GM19023 (cell line): ENCODE data around the gene TIMM17A.

Experiments used
- ATAC-seq: cut with Tn5 transposase; IDR thresholded peaks from one replicate; pipeline ENCODE4 v1.9.1; 2021; ENCODE audit warnings: mild to moderate bottlenecking, moderate library complexity; ENCODE audit not compliant: unreplicated experiment

TIMM17A gene

GRCh38 chr1:201982623-201983379, 27.5 kb downstream of the TIMM17A start, which contains the start of gene RNPEP:
Gene RNPEP (plus strand): TSS chr1:201982648. CDS start chr1:201982667, 19 bp downstream.
- ATAC-seq: peak; percentile 78

DNA sequence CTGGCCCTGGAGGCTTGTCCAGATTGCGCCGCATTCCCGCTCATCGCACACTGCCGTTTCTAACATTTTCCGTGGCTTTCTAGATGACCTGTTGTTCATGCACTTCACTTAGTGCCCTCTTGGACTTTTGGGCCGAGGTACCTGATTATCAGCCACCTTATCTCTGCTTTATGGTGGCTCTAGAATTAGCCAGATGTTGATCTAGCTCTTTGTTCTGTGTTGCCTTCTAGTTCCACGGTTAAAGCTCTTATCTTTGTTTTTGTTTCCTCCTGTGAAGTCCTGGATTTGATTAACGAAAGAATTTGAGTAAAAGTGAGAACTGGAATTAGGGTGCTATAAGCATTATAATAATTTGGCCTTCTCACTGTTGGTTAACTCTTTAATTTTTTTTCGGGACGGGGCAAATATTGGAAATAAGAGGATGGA, 28.1 kb downstream of the TIMM17A start:
- no peak for ATAC-seq

DNA sequence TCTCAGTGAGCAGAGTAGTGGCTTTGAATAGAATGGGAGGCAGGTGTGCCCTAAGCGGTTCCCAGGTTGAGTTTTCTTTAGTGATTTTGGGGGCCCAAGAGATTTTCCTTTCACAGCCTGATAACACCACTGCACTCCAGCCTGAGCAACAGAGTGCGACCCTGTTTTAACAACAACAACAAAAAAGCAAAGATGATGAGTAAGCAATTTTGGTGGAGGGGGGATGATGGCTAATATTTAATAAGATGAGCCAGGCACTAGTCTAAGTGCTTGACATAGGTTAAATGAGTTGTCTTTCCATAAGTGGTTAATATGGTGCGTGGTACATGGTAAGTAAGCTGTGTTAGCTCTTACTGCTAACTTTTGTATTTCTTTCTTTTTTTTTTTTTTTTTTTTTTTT, 29.1 kb downstream of the TIMM17A start:
- ATAC-seq: no peak

- ATAC-seq: no peak
These were observed 30.1 kb downstream of the TIMM17A start for GRCh38 chr1:201985355-201985754.

GRCh38 chr1:201988601-201989000, 33.3 kb downstream of the TIMM17A start:
- ATAC-seq: no peak

DNA sequence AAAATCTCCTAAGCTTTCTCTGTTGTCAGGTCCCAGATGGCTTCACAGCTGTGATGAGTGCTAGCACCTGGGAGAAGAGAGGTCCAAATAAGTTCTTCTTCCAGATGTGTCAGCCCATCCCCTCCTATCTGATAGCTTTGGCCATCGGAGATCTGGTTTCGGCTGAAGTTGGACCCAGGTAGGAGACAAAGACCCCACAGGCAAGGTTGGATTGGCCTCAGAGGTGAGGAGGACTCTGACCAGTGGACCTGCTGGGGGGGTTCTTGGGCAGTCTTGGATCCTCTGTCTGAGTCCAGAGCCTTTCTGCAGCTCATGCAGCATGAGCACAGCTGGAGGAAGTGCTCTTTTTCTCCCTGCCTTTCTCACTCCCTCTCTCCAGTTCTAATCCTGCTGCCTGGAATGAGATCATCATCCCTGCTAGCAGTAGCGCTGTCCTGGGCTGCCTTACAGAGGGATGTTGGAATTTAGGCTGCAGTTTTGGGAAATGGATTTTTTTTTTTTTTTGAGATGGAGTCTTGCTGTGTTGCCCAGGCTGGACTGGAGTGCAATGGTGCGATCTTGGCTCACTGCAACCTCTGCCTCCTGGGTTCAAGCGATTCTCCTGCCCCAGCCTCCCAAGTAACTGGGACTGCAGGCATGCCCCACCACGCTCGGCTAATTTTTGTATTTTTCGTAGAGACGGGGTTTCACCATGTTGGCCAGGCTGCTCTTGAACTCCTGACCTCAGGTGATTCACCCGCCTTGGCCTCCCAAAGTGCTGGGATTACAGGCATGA, 34.2 kb downstream of the TIMM17A start:
- no peak for ATAC-seq

- ATAC-seq: no peak
These were observed 35.1 kb downstream of the TIMM17A start for GRCh38 chr1:201990427-201990826.

- ATAC-seq: no peak
These were observed 44.4 kb downstream of the TIMM17A start for GRCh38 chr1:201999625-202000238.

GRCh38 chr1:202002507-202002906, 47.2 kb downstream of the TIMM17A start:
- no peak for ATAC-seq

- ATAC-seq: no peak
These were observed 49.4 kb downstream of the TIMM17A start for GRCh38 chr1:202004711-202005110.

GRCh38 chr1:202005958-202006357, 50.7 kb downstream of the TIMM17A start:
- no peak for ATAC-seq

GRCh38 chr1:202007304-202007703, 52.0 kb downstream of the TIMM17A start:
- ATAC-seq: no peak

DNA sequence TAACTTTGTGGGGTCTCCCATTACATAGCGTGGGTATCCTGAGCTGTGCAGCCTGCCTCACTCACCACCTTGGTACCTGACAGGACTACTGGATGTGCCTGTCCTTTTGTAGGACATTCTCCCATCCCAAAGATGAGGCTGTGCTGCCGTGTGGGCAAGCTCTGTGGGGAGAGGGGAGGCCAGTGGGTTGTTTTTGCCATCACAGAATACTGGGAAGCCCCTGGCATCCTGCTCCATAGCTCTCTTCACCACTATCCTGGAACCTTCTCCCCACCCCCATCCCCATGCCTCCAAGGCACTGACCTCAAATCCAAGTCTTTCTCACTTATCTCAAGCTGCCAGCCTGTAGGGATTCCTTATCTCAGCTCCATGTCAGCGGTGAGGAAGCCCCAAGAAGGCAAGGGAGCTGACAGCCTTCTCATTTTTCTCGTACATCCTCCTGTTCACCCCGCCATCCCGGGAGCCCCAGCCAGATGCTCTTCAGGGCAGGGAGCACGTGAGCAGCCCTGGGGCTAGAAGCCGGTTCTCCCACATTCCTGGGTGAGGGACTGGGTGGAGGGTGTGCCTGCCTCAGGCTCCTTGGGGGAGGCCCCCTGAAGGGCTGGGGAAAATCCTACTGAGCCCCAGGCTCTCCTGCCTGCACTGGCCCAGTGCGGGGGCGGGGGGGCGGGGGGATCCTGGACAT, 52.6 kb downstream of the TIMM17A start:
- no peak for ATAC-seq

GRCh38 chr1:202009326-202010179, 54.2 kb downstream of the TIMM17A start:
- peak; percentile 49 for ATAC-seq

DNA sequence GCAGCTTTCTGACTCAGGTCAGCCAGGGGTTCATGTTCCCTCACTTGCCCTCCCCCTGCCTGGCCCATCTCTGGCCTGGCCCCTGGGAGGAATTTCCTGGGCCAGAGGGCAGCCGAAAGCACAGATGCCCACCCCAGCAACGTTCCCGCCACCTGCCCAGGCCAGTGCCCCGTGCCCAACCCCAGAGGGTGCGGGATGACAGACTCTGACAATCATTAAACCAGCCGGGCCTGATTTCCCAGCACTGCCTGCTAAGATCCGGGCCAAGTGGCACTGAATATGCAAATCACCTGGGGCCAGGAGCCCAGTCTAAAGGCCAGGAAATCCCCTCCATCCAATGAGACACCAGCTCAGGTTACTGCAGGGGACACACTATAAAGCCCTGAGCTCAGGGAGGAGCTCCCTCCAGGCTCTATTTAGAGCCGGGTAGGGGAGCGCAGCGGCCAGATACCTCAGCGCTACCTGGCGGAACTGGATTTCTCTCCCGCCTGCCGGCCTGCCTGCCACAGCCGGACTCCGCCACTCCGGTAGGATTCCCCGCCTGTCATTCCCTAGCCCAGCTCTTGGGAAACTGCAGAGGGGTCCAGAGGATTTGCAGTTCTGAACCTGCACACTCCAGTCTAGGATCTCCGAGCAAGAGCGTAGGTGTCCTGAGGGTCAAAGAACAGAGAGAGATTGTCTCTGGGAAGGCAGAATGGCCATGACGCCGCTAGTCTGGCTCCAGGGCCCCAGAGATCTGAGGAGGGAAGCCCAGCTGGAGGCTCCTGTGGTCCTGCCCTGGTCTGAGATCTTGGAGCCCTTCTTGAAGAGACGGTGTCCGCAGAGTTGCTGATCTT, 55.1 kb downstream of the TIMM17A start, which contains the start of gene ELF3:
ELF3 (plus strand) TSS at position 408 of the 836 bp plus-strand sequence. CDS start 550 bp downstream, outside the sequence.
- peak; percentile 90 for ATAC-seq

DNA sequence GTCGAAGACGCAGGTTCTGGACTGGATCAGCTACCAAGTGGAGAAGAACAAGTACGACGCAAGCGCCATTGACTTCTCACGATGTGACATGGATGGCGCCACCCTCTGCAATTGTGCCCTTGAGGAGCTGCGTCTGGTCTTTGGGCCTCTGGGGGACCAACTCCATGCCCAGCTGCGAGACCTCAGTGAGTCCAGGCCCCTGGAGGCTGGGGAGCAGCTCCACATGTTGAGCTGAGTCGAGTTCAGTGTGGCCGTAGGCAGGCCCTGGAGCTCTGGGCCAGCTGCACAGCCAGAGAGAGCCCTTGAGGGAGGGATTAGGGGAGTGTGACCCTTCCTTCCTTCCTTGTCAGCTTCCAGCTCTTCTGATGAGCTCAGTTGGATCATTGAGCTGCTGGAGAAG, 56.7 kb downstream of the TIMM17A start:
- ATAC-seq: no peak

DNA sequence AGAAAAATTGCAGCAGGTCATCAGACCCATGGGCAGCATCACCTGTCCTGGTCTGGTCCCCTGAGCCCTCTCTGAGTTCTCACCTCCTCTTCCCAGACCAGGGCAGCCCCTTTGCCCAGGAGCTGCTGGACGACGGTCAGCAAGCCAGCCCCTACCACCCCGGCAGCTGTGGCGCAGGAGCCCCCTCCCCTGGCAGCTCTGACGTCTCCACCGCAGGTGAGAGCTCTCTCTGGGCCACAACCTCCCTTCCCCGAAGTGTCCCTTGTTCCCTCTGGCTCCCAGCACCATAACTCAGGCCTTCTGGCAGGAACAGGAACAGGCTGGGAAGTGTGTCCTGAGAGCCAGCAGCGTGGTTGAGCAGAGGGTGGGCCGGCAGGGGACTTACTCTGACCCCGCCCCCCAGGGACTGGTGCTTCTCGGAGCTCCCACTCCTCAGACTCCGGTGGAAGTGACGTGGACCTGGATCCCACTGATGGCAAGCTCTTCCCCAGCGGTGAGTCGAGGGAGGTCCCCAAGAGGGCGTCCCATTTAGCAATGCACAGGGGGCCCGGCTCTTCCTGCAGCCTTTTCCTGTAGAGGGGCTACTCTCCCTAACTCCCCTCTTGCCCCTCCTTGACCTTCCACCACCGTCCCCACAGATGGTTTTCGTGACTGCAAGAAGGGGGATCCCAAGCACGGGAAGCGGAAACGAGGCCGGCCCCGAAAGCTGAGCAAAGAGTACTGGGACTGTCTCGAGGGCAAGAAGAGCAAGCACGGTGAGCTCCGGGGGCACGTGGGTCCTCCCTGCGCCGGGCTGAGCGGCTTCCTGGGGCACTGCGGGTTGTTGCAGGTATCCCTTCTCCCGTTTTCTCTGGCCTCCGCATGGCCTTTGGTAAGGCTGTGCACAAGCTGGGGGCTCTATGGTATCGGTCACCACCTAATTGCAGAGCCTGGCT, 57.5 kb downstream of the TIMM17A start:
- ATAC-seq: no peak

DNA sequence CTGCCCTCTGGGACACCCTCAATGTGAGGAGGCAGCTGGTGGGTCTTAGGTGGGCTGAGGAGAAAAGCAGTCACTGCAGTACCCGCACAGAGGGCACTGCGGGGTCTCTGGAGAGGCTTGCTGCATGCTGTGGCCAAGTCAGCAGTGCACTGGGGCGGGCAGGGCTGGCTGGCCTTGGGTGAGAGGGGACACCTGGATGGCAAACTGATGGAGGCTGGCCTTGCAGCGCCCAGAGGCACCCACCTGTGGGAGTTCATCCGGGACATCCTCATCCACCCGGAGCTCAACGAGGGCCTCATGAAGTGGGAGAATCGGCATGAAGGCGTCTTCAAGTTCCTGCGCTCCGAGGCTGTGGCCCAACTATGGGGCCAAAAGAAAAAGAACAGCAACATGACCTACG, 58.3 kb downstream of the TIMM17A start:
- ATAC-seq: no peak
